22Rv1 (cell line): ENCODE measurements around the gene ZNF423.

ENCODE experiments used
- ZFX ChIP-seq: fragments of 450-650 bp; IDR thresholded peaks from 2 replicates; pipeline ENCODE4 v1.6.1; 2017; ENCODE audit warnings: antibody characterized with exemption, borderline replicate concordance
- TF ChIP-seq, protein P1 (sequence below): fragments of 450-650 bp; IDR thresholded peaks from 2 replicates; pipeline ENCODE4 v1.5.1; 2017; ENCODE audit warnings: mild to moderate bottlenecking

- TF ChIP-seq, protein P1, sequence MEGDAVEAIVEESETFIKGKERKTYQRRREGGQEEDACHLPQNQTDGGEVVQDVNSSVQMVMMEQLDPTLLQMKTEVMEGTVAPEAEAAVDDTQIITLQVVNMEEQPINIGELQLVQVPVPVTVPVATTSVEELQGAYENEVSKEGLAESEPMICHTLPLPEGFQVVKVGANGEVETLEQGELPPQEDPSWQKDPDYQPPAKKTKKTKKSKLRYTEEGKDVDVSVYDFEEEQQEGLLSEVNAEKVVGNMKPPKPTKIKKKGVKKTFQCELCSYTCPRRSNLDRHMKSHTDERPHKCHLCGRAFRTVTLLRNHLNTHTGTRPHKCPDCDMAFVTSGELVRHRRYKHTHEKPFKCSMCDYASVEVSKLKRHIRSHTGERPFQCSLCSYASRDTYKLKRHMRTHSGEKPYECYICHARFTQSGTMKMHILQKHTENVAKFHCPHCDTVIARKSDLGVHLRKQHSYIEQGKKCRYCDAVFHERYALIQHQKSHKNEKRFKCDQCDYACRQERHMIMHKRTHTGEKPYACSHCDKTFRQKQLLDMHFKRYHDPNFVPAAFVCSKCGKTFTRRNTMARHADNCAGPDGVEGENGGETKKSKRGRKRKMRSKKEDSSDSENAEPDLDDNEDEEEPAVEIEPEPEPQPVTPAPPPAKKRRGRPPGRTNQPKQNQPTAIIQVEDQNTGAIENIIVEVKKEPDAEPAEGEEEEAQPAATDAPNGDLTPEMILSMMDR, result no peak
- no peak for TF ChIP-seq ZFX
These were observed 147.4 kb downstream of the ZNF423 start for GRCh38 chr16:49708491-49708890.
